GM19193 (cell line): ENCODE results near the gene NPIPA5.
"Not testable (repeated sequence)": the region's sequence is repeated elsewhere in the genome, so short reads cannot be mapped to it uniquely, and the experiment has no call there.

ENCODE experiments used
- POLR2A ChIP-seq: IDR thresholded peaks from 4 replicates; pipeline ENCODE4 v1.6.1; 2011; ENCODE audit not compliant: insufficient read depth, insufficient read length; ENCODE audit errors: extremely low read depth

The NPIPA5 gene

DNA sequence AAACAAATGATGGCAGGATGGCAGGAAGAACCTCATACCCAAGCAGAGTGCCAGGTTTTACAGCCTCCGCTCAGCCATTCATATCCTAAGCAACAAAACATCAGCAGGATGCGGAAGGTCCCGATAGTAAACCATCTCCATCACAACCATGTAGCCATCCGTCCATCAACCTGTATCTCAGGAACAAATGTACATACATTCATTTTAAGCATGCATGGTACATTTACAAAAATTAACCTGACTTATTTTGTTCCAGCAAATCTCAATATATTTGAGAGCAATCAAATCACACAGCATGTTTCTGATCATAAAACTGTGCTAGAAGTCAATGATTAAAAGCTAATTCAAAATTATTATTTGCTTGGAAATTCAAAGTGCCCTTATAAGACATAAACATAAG is at the start of gene NPIPA5:
TSS of gene NPIPA5 (minus strand) at position 101 of the 400 bp plus-strand sequence. CDS start at position 101, 0 bp downstream.
- not testable (repeated sequence) for TF ChIP-seq POLR2A

DNA sequence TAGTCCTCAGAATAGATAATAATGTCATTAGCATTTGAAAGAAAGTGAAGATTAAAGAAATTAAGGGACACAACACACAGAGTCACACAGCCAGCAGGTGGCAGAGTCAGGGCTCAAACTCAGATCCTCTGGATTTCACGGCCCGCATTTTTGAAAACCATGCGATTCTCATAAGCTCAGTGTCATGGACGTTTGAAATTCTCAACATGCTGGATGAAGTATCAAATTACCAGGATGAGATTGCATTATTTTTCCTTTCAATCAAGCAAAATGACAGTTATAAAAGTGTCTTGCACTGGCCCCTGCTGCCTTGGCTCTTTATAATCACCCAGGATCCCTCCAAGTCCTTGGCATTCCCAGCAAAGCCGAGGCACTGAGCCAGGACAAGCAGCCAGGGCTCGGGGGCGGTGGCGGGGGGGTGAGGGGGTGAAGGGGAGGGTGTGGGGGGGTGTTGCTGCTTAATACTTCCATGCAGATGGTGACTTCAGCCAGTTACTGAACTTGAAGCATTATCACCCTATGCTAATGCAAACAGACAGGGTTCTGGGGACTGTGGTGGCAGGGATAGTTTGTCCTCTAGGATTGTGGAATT is 49.6 kb upstream of the NPIPA5 start:
- TF ChIP-seq POLR2A: no peak

DNA sequence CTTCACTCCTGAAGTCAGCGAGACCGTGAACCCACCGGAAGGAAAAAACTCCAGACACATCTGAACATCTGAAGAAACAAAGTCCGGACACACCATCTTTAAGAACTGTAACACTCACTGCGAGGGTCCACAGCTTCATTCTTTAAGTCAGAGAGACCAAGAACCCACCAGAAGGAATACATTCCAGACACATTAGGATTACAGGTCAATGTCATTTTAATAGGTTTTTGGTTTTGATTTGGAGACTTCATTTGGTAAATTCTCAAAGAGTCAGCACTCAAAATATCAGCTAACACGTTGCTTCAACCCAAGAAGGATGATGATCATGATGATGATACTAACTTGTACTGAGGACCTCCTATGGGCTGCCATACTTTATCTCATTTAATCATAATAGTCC is 48.7 kb upstream of the NPIPA5 start:
- TF ChIP-seq POLR2A: no peak

DNA sequence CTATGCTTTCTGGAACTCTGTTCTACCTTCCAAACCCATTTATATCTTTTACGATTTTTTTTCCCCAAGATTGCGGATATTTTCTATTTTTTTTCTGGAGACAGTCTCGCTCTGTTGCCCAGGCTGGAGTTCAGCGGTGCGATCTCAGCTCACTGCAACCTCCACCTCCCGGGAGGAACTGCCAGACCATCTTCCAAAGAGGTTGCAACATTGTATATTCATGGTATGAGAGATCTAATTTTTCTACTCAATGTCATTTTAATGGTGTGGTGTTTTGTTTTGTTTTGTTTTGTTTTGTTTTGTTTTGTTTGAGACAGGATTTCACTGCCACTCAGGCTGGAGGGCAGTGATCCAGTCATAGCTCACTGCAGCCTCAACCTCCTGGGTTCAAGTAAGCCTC is 47.8 kb upstream of the NPIPA5 start:
- no peak for TF ChIP-seq POLR2A

DNA sequence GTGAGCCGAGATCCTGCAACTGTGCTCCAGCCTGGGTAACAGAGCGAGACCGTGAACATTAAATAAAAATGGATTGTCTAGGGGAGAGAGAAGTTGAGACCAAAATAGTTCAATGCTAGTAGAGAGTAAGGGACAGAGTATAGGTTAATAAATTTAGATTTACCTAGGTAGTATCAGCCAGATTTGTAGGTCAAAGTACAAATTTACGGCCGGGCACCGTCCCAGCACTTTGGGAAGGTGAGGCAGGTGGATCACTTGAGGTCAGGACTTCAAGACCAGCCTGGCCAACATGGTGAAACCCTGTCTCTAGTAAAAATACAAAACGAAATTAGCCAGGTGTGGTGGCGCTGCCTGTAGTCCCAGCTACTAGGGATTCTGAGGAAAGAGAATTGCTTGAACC is 44.1 kb upstream of the NPIPA5 start:
- no peak for TF ChIP-seq POLR2A

DNA sequence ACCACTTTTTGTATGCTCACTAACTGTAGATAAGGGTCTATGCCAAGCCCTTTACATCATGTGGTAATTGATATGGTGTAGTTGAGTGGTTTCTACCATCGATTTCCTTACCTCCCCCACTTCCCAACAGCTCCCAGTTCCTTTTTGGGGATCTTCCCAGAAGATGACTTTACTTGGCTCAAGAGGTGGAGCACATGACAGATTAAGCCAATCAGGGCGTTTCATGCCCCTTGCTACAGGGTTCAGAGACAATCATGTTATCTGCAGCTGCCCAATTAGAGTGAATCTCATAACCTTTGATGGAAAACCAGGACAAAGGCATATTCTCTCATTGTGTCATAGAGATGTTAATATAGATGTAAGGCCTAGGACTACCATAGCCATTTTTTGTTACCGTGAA is 40.1 kb upstream of the NPIPA5 start:
- TF ChIP-seq POLR2A: no peak

DNA sequence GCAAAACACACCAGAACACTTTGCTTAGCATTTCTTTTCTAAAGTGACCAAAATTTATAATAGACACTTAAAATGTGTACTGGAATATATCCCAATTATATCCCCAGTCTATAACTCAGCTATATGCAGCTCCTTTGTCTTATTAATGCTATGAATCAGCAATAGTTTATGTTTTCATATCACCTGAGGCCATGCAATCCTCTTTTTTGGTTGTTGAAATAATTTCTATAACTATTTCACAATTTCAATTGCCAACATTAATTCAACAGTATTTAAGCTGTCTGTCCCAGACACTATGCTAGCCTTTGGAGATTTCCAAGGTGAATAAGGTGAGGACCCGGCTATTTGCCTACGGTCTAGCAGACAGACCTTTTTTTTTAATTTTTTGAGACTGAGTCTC is 39.1 kb upstream of the NPIPA5 start:
- TF ChIP-seq POLR2A: no peak

DNA sequence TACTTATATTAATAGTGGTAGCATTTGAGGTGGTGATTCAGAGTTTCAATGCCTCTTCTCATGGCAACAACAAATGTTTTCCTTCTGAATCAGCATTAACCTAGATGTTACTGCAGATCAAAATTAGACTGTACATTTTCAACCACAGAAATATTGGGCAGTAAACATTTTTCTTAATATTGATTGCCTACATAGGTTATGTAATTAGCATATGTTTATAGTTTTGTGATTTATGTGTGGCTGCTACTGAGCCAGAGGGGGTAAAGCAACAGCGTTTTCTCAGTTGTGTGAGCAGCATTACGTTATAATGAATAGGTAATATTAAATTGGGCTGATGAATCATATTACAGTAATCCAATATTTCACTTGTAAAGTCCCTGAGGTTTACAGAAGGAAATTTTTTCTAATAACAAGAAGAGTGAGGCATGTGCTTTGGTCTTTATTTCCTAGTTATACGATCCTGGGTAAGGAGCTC is 37.5 kb upstream of the NPIPA5 start:
- no peak for TF ChIP-seq POLR2A

DNA sequence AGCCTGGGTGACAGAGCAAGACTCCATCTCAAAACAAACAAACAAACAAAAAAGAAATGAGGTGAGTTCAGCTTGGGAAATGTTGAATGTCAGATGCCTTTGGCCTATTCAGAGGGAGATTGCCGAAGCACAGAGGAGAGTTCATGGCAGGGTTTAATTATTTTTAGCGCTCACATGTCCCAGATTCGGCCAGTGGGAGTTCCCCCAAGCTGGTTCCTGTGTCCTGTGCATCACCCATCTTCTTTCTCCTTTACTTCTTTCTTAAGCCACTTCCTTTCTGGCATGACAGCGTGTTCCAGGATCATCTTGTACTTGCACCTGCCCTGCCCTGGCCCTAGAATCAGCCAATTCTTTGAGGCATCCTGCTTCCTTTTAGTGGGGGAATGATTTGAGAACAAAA is 26.7 kb upstream of the NPIPA5 start:
- no peak for TF ChIP-seq POLR2A

DNA sequence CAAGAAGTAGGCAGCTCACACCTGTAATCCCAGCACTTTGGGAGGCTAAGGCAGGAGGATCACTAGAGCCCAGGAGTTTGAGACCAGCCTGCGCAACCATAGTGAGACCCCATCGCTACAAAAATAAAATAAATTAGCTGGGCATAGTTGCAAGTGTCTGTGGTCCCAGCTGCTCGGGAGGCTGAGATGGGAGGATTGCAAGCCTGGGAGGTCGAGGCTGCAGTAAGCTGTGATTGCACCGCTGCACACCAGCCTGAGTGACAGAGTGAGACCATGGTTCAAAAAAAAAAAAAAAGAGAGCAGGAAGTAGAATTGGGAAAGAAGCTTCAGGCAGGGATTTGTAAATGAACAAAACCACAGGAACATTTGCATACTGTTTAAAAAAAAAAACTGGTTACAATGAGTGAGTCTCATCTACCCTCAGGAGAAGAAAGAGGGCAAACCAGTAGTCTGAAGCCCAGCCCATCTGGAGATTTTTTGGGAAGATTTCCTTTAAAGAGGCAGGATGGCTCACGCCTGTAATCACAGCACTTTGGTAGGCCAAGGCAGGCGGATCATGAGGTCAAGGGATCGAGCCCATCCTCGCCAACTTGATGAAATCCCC is 25.4 kb upstream of the NPIPA5 start:
- TF ChIP-seq POLR2A: no peak

DNA sequence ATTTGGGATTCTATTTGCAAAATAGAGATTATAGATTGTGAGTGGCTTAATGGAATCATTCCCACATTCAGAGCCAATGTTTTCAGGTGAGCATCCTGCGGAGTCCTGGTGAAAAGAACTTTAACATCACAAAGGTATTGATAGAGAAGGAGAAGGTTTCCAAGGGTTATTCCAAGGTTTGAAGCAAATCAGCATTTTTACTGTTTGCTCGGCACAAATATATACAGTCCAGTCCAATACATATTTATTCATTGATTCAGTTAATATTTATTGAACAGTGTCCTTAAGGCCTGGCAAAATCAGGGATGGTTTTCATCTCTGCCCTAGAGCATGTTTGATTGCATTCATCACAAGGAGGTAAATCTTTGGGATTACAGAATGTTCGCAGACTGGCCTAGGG is 23.9 kb upstream of the NPIPA5 start:
- no peak for TF ChIP-seq POLR2A

DNA sequence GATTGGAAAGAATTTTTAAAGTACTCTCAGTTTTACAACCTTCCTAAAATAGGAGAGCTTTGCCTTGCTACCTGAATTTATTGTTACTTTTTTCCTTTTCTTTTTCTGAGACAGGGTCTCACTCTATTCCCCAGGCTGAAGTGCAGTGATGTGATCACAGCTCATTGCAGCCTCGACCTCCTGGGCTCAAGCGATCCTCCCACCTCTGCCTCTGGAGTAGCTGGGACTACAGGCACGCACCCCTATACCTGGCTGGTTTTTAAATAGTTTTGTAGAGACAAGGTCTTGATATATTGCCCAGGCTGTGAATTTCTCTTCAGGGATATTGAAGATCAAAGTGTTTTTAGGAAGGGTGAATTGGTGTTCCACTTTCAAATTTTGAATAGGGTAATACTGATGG is 21.2 kb upstream of the NPIPA5 start:
- TF ChIP-seq POLR2A: no peak

DNA sequence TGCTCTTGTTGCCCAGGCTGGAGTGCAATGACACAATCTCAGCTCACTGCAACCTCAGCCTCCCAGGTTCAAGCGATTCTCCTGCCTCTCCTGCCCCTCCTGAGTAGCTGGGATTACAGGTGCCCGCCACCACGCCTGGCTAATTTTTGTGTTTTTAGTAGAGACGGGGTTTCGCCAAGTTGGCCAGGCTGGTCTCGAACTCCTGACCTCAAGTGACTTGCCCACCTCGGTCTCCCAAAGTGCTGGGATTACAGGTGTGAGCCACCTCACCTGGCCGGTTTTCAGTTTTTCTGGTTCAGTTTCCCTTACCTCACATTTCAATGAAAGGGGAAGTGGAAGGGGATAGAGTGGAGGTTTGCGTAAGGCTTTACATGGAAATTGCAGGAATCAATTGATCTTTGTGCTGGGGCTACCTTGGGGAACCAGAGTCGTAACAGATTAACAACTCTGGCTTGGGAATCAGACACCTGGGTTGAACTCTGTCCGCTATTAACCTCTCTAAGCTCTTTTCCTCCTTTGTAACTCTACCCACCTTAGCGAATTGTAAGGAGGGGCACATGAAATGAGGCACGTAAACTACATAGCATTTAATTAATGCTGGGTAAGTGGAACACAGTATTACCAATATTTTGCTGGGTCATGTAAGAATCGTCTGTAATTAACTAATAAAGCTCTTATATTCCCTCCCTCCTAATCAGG is 20.7 kb upstream of the NPIPA5 start:
- no peak for TF ChIP-seq POLR2A

DNA sequence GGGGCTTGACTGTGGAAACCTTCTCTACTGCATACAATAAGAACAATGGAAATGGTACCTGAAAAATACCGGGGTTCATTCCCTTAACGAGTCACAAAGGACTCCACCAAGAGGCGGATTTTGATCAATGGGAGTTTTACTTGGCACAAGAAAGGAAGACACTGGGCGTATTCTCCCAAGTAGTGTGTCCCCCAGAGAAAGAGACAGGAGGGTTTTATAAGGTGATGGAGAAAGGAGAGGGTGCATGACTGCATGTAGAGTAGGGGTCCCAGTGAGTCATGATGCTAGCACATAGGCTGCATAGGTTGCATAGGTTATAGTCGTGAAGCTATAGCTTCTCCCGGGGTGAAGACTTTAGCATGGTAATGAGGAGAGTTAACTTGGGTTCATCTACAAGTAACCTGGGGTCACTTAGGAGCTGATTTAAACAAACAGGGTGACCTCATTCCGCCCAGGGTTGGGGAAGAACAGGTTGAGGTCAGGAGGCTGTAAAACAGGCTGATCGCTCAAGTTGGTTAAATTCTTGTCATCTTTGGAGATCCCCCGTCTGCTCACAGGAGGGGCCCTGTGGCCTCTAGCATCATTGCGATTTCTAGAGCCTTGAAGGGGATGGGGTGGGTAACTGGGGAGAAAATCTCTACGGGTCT is 19.0 kb upstream of the NPIPA5 start:
- no peak for TF ChIP-seq POLR2A

DNA sequence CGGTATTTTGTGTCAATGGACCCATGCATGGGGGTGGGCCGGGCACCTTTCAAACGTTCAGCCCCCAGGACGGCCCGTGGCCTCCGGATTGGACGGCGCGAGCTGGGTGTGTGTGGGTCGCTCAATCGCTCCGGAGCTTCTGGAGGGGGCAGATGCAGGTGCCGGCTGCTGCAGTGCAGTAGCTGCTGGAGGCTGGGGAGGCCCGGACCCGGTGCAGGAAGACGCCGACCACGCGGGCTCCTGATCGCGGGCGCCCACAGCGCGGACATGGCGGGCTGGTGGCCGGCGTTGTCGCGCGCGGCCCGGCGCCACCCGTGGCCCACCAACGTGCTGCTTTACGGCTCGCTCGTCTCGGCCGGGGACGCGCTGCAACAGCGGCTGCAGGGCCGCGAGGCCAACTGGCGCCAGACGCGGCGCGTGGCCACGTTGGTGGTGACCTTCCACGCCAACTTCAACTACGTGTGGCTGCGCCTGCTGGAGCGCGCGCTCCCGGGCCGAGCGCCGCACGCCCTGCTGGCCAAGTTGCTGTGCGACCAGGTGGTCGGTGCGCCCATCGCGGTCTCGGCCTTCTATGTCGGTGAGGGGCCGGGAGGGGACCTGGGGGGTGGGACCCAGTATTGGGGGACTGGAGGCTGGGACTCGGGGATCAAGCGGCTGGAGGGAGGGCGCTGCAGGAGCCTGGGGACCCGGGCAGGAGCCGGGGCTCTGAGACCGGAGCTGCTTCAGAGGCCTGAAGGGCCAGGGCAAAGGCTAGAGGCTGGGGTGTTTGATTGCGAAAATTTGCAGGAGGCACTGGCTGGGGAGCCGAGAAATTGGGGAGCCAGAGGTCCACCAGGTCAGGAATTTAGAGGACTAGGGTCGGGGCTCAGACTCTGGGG is 17.8 kb upstream of the NPIPA5 start, which contains the start of gene MPV17L:
TSS of gene MPV17L (plus strand) at position 124 of the 878 bp plus-strand sequence. CDS start at position 268, 144 bp downstream.
- not testable (repeated sequence) for TF ChIP-seq POLR2A
